GM19455 (cell line): ENCODE results near the gene FOXR2.

Experiments
- ATAC-seq: cut with Tn5 transposase; IDR thresholded peaks from one replicate; pipeline ENCODE4 v1.9.1; 2021; ENCODE audit not compliant: unreplicated experiment

Gene FOXR2

GRCh38 chrX:55623100-55623499 is at the start of gene FOXR2:
Gene FOXR2 (plus strand): TSS chrX:55623400. CDS start chrX:55623712, 312 bp downstream.
- no peak for ATAC-seq

GRCh38 chrX:55579115-55579514 is 44.1 kb upstream of the FOXR2 start:
- ATAC-seq = no peak

- no peak for ATAC-seq
These were observed 40.8 kb upstream of the FOXR2 start for GRCh38 chrX:55582447-55582846.

GRCh38 chrX:55593296-55593695 is 29.9 kb upstream of the FOXR2 start:
- ATAC-seq = no peak

GRCh38 chrX:55593756-55594257 is 29.4 kb upstream of the FOXR2 start:
- no peak for ATAC-seq

GRCh38 chrX:55598333-55598732 is 24.9 kb upstream of the FOXR2 start:
- ATAC-seq = no peak

- ATAC-seq = no peak
These were observed 3.7 kb upstream of the FOXR2 start for GRCh38 chrX:55619547-55619946.

GRCh38 chrX:55624403-55624802 is 1.2 kb downstream of the FOXR2 start:
- ATAC-seq = no peak

- no peak for ATAC-seq
These were observed 12.9 kb downstream of the FOXR2 start for GRCh38 chrX:55636109-55636508.

- no peak for ATAC-seq
These were observed 15.7 kb downstream of the FOXR2 start for GRCh38 chrX:55638933-55639332.

- ATAC-seq = peak; percentile 58
These were observed 17.7 kb downstream of the FOXR2 start for GRCh38 chrX:55640854-55641253.

- peak; percentile 39 for ATAC-seq
These were observed 25.2 kb downstream of the FOXR2 start for GRCh38 chrX:55648434-55648833.

GRCh38 chrX:55659931-55660330 is 36.7 kb downstream of the FOXR2 start:
- no peak for ATAC-seq

- no peak for ATAC-seq
These were observed 40.4 kb downstream of the FOXR2 start for GRCh38 chrX:55663584-55663983.

- no peak for ATAC-seq
These were observed 44.9 kb downstream of the FOXR2 start for GRCh38 chrX:55668084-55668483.
